OCI-LY1 (cell line): ENCODE results near the gene MMRN2.

Experiments
- EZH2 ChIP-seq: fragments of 200-600 bp; sonication (generic), shearing (Covaris generic); IDR thresholded peaks from 2 replicates; pipeline ENCODE4 v1.8.0; 2017; ENCODE audit warnings: borderline replicate concordance, mixed run types, mild to moderate bottlenecking, antibody characterized with exemption, low read length, moderate library complexity, mixed read lengths
- TF ChIP-seq, protein P1 (sequence below): fragments of 200-600 bp; sonication (generic), shearing (Covaris generic); IDR thresholded peaks from 2 replicates; pipeline ENCODE4 v1.5.1; 2017; ENCODE audit warnings: mild to moderate bottlenecking, antibody characterized with exemption, low read length, moderate library complexity, mixed read lengths

DNA sequence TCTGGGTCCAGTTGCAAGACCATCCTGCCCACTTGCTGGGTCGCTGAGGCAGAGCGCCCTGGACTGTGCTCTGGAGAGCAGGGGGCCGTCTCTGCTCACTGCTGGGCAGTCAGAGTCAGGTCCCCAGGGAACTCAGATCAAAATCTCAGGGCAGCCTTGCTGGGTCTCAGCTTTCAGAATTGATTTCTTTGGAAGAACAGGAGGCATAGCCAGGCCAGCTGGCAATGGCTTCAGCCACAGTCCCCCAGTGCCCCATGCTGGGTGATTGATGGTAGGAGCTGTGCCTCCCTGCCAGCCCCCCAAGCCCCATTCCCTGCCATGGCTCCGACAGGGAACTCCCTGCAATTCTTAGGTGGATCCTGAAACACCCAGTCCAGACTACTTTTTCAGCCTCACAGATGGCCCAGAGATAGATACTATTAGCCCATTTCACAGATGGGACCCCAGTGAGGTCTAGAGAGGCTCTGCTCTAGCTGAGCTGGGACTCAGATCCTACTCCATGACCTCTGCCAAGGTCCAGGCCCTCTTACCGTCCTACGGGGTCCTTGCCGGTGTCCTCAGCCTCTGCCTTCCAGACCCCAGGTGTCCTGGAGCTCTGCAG lies 467 bp downstream of the MMRN2 start:
- TF ChIP-seq, protein P1, sequence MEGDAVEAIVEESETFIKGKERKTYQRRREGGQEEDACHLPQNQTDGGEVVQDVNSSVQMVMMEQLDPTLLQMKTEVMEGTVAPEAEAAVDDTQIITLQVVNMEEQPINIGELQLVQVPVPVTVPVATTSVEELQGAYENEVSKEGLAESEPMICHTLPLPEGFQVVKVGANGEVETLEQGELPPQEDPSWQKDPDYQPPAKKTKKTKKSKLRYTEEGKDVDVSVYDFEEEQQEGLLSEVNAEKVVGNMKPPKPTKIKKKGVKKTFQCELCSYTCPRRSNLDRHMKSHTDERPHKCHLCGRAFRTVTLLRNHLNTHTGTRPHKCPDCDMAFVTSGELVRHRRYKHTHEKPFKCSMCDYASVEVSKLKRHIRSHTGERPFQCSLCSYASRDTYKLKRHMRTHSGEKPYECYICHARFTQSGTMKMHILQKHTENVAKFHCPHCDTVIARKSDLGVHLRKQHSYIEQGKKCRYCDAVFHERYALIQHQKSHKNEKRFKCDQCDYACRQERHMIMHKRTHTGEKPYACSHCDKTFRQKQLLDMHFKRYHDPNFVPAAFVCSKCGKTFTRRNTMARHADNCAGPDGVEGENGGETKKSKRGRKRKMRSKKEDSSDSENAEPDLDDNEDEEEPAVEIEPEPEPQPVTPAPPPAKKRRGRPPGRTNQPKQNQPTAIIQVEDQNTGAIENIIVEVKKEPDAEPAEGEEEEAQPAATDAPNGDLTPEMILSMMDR: no peak
- no peak for TF ChIP-seq EZH2
